Measurements from ENCODE around the gene SHROOM1.
A peak's percentile ranks its signal among the peaks of the same experiment; 100 is the strongest.

Gene SHROOM1

DNA sequence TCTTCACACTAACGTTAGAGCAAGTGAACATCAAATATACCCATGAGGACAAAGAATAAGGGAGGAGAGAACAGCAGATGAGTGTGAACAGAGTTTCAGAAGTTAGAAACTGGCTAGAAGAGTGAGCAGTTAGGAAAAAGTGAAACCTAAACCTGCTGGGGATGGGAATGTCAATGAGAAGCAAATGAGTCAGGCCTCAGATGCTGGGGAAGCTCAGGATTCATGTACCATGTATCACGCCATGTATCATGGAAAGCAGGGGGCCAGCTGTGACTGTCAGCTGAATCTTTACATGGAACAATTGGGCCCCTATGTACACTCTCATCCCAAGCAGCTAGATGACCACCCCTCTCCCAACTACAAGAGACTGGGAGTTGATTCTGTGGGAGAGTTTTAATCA is 19.6 kb upstream of the SHROOM1 start:
- Histone ChIP-seq H3K36me3 (ENCODE audit: insufficient read depth, low read length) (no peaks in the 10 kb centered on the region), H3K4me3 (ENCODE audit: low read depth, low read length) (no peak overlapping the region), H2AFZ (ENCODE audit: low read length, unreplicated experiment) (no peak overlapping the region), H3K27me3 (ENCODE audit: insufficient read depth, low read length) (no peaks in the 10 kb centered on the region), H3K27ac (ENCODE audit: low read depth, low read length) (no peak overlapping the region), H3K4me1 (ENCODE audit: control insufficient read depth, insufficient read depth, low read length, unreplicated experiment) (no peaks in the 10 kb centered on the region), H3K79me2 (ENCODE audit: control insufficient read depth, insufficient read depth, low read length, unreplicated experiment) (no peaks in the 10 kb centered on the region)

- Histone ChIP-seq H2AFZ (ENCODE audit: low read length, unreplicated experiment) (no peak overlapping the region), H3K27ac (ENCODE audit: low read depth, low read length) (no peak overlapping the region)
Measured at GRCh38 chr5:132849347-132849746, 18.9 kb upstream of the SHROOM1 start.

DNA sequence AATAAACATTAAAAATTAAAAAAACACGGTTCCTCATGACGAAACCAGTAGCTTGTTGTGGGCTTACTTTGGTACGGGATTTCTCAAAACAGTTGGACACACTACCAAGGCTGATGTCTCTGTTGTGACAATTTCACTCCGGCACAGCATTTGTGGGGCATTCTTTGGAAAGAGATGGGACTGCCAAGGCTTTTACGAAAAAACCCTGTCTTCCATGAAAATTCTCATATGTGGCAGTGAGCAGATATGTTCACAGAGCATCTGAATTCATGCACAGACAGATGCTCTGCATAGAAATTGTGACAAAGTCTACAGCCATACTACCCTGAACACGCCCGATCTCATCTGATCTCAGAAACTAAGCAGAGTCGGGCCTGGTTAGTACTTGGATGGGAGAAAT is 17.8 kb upstream of the SHROOM1 start:
- H2AFZ ChIP-seq (ENCODE audit: low read length, unreplicated experiment) = no peak overlapping the region
- H3K79me2 ChIP-seq (ENCODE audit: control insufficient read depth, insufficient read depth, low read length, unreplicated experiment) = no peaks in the 10 kb centered on the region
- H3K27ac ChIP-seq (ENCODE audit: low read depth, low read length) = no peak overlapping the region
- H3K36me3 ChIP-seq (ENCODE audit: insufficient read depth, low read length) = no peaks in the 10 kb centered on the region
- H3K27me3 ChIP-seq (ENCODE audit: insufficient read depth, low read length) = no peaks in the 10 kb centered on the region
- no peaks in the 10 kb centered on the region for H3K4me1 ChIP-seq (ENCODE audit: control insufficient read depth, insufficient read depth, low read length, unreplicated experiment)
- H3K4me3 ChIP-seq (ENCODE audit: low read depth, low read length) = no peak overlapping the region

More at GRCh38 chr5:132849347-132849746, 18.9 kb upstream of the SHROOM1 start:
- Histone ChIP-seq H3K4me3 (ENCODE audit: low read depth, low read length) (no peak overlapping the region), H3K36me3 (ENCODE audit: insufficient read depth, low read length) (no peaks in the 10 kb centered on the region), H3K79me2 (ENCODE audit: control insufficient read depth, insufficient read depth, low read length, unreplicated experiment) (no peaks in the 10 kb centered on the region), H3K4me1 (ENCODE audit: control insufficient read depth, insufficient read depth, low read length, unreplicated experiment) (no peaks in the 10 kb centered on the region), H3K27me3 (ENCODE audit: insufficient read depth, low read length) (no peaks in the 10 kb centered on the region)

DNA sequence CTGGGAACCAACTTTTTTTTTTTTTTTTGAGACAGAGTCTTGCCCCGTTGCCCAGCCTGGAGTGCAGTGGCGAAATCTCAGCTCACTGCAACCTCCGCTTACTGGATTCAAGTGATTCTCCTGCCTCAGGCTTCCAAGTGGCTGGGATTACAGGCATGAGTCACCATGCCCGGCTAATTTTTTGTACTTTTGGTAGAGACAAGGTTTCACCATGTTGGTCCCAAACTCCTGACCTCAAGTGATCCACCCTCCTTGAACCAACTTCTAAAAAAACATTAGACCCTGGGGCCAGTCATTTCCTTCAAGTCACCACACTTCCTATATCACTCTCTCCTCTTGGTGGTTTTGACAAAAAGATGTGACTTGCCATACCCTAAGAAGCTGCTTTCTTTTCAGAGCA is 10.9 kb upstream of the SHROOM1 start:
- Histone ChIP-seq H2AFZ (ENCODE audit: low read length, unreplicated experiment) (no peak overlapping the region), H3K4me3 (ENCODE audit: low read depth, low read length) (no peak overlapping the region), H3K79me2 (ENCODE audit: control insufficient read depth, insufficient read depth, low read length, unreplicated experiment) (no peaks in the 10 kb centered on the region), H3K36me3 (ENCODE audit: insufficient read depth, low read length) (no peaks in the 10 kb centered on the region), H3K27ac (ENCODE audit: low read depth, low read length) (no peak overlapping the region), H3K4me1 (ENCODE audit: control insufficient read depth, insufficient read depth, low read length, unreplicated experiment) (peaks cover 29% of the 10 kb centered on the region), H3K27me3 (ENCODE audit: insufficient read depth, low read length) (no peaks in the 10 kb centered on the region)

DNA sequence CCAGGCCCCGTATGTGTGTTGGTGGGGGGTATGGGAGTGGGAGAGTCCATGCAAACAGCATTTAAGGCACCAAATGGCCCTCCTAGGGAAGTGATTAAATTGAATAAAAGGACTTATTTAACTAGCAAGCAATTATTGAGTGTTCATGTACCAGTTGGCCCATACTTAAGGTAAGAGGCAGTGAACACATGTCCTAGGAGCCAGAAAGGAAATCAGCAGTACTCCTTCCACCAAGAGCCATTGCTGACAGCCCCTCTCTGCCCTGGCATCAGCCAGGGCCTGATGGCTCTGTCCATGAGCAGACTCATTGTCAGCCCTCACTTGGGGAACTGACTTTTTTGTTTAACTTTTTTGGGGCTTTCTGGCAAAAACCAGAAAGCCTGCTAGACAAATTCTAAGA is 10.4 kb upstream of the SHROOM1 start:
- Histone ChIP-seq H3K4me3 (ENCODE audit: low read depth, low read length) (no peak overlapping the region), H3K27me3 (ENCODE audit: insufficient read depth, low read length) (no peaks in the 10 kb centered on the region), H2AFZ (ENCODE audit: low read length, unreplicated experiment) (no peak overlapping the region), H3K36me3 (ENCODE audit: insufficient read depth, low read length) (no peaks in the 10 kb centered on the region), H3K4me1 (ENCODE audit: control insufficient read depth, insufficient read depth, low read length, unreplicated experiment) (peaks cover 29% of the 10 kb centered on the region), H3K79me2 (ENCODE audit: control insufficient read depth, insufficient read depth, low read length, unreplicated experiment) (no peaks in the 10 kb centered on the region), H3K27ac (ENCODE audit: low read depth, low read length) (no peak overlapping the region)

- Histone ChIP-seq H2AFZ (ENCODE audit: low read length, unreplicated experiment) (peak overlapping the region; percentile 57), H3K27ac (ENCODE audit: low read depth, low read length) (peak overlapping the region; percentile 48), H3K4me1 (ENCODE audit: control insufficient read depth, insufficient read depth, low read length, unreplicated experiment) (peaks cover 29% of the 10 kb centered on the region)
Measured at GRCh38 chr5:132840313-132840712, 9.9 kb upstream of the SHROOM1 start.

GRCh38 chr5:132839426-132840301 is 9.2 kb upstream of the SHROOM1 start:
- H3K27me3 ChIP-seq (ENCODE audit: insufficient read depth, low read length) = no peaks in the 10 kb centered on the region
- no peaks in the 10 kb centered on the region for H3K79me2 ChIP-seq (ENCODE audit: control insufficient read depth, insufficient read depth, low read length, unreplicated experiment)
- H3K36me3 ChIP-seq (ENCODE audit: insufficient read depth, low read length) = no peaks in the 10 kb centered on the region
- H3K4me1 ChIP-seq (ENCODE audit: control insufficient read depth, insufficient read depth, low read length, unreplicated experiment) = peaks cover 29% of the 10 kb centered on the region
- peak overlapping the region; percentile 57 for H2AFZ ChIP-seq (ENCODE audit: low read length, unreplicated experiment)
- H3K27ac ChIP-seq (ENCODE audit: low read depth, low read length) = peak overlapping the region; percentile 48
- no peak overlapping the region for H3K4me3 ChIP-seq (ENCODE audit: low read depth, low read length)

More at GRCh38 chr5:132840313-132840712, 9.9 kb upstream of the SHROOM1 start:
- Histone ChIP-seq H3K36me3 (ENCODE audit: insufficient read depth, low read length) (no peaks in the 10 kb centered on the region), H3K4me3 (ENCODE audit: low read depth, low read length) (no peak overlapping the region), H3K79me2 (ENCODE audit: control insufficient read depth, insufficient read depth, low read length, unreplicated experiment) (no peaks in the 10 kb centered on the region), H3K27me3 (ENCODE audit: insufficient read depth, low read length) (no peaks in the 10 kb centered on the region)

DNA sequence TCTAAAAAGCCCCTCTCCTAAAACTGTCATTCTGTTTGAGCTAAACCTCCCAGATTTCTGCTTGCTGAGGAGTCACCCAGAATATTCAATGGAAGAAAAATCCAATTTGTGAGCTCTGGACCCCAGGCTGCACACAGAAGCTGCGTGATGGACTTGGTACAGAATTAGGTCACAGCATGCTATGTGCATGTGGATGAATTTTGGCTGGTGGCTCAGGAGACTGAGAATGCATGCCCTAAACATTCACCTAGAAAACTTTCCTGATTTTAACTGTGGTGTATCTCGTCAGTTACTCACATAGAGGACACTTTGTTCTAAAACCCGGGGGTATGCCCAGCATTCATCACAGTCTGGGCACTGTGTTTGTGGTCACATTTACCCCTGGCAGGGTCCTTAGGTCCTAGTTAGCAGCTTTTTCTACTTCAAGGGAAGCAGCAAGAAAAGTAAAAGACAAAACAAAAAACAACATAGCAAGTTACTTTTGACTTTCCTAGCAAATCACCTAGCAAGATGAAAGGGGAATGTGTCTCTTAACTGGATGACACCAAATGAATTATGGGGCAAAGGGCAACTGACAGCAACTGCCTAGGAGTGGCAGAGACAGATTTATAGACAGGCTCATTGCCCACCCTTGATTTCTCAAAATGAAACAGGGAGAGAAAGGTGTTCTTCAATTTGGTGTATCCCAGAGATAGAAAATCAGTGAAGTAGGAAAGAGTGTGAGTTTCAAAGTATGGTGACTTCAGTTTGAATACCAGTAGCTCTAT is 8.3 kb upstream of the SHROOM1 start:
- H3K36me3 ChIP-seq (ENCODE audit: insufficient read depth, low read length) = no peaks in the 10 kb centered on the region
- peaks cover 29% of the 10 kb centered on the region for H3K4me1 ChIP-seq (ENCODE audit: control insufficient read depth, insufficient read depth, low read length, unreplicated experiment)
- H3K4me3 ChIP-seq (ENCODE audit: low read depth, low read length) = no peak overlapping the region
- no peak overlapping the region for H3K27ac ChIP-seq (ENCODE audit: low read depth, low read length)
- H2AFZ ChIP-seq (ENCODE audit: low read length, unreplicated experiment) = no peak overlapping the region
- no peaks in the 10 kb centered on the region for H3K27me3 ChIP-seq (ENCODE audit: insufficient read depth, low read length)
- H3K79me2 ChIP-seq (ENCODE audit: control insufficient read depth, insufficient read depth, low read length, unreplicated experiment) = no peaks in the 10 kb centered on the region

- Histone ChIP-seq H3K4me1 (ENCODE audit: control insufficient read depth, insufficient read depth, low read length, unreplicated experiment) (peaks cover 29% of the 10 kb centered on the region), H3K27me3 (ENCODE audit: insufficient read depth, low read length) (no peaks in the 10 kb centered on the region), H2AFZ (ENCODE audit: low read length, unreplicated experiment) (no peak overlapping the region), H3K79me2 (ENCODE audit: control insufficient read depth, insufficient read depth, low read length, unreplicated experiment) (no peaks in the 10 kb centered on the region), H3K27ac (ENCODE audit: low read depth, low read length) (no peak overlapping the region), H3K4me3 (ENCODE audit: low read depth, low read length) (no peak overlapping the region), H3K36me3 (ENCODE audit: insufficient read depth, low read length) (no peaks in the 10 kb centered on the region)
Measured at GRCh38 chr5:132837868-132838267, 7.4 kb upstream of the SHROOM1 start.

- no peaks in the 10 kb centered on the region for H3K36me3 ChIP-seq (ENCODE audit: insufficient read depth, low read length)
- no peak overlapping the region for H3K27ac ChIP-seq (ENCODE audit: low read depth, low read length)
- H3K4me3 ChIP-seq (ENCODE audit: low read depth, low read length) = no peak overlapping the region
- H2AFZ ChIP-seq (ENCODE audit: low read length, unreplicated experiment) = no peak overlapping the region
- H3K4me1 ChIP-seq (ENCODE audit: control insufficient read depth, insufficient read depth, low read length, unreplicated experiment) = peaks cover 29% of the 10 kb centered on the region
- H3K27me3 ChIP-seq (ENCODE audit: insufficient read depth, low read length) = no peaks in the 10 kb centered on the region
- H3K79me2 ChIP-seq (ENCODE audit: control insufficient read depth, insufficient read depth, low read length, unreplicated experiment) = no peaks in the 10 kb centered on the region
Measured at GRCh38 chr5:132836852-132837251, 6.4 kb upstream of the SHROOM1 start.
